B cell (primary cell): Measurements from ENCODE around the gene PAX6. TPM values are rescaled to one million over a fixed set of nuclear protein-coding genes. Genes with fewer than 3 reads are reported as not detected.

ENCODE experiments used
- ATAC-seq: fragments of 200-7000 bp; cut with Tn5 transposase; one replicate; pipeline ENCODE4 v1.10.0; 2021; ENCODE audit warnings: low read depth, mild to moderate bottlenecking, moderate number of reproducible peaks, moderate library complexity
- CTCF ChIA-PET: fragments of 350-600 bp; sonication (Branson Sonifier 250); formaldehyde crosslinking; loops from one replicate; lab custom pipeline; 2021; ENCODE audit warnings: antibody characterized with exemption, inconsistent platforms; lab: Charles Lee
- POLR2A ChIA-PET: fragments of 350-600 bp; sonication (Branson Sonifier 250); formaldehyde crosslinking; loops from one replicate; lab custom pipeline; 2021; ENCODE audit warnings: antibody characterized with exemption; lab: Charles Lee
- DNase-seq: peaks from one replicate; pipeline ENCODE4 v3.0.0; 2013
- H2AFZ ChIP-seq: 2 replicates; pipeline ENCODE4 v1.6.1; 2012; ENCODE audit warnings: mild to moderate bottlenecking, low read depth, low read length; ENCODE audit not compliant: insufficient read depth, poor library complexity, severe bottlenecking
- H3K27ac ChIP-seq, 2 donors: 1 replicate in 1 of 2; 2 replicates in 1 of 2; pipeline ENCODE4 v1.5.1; 2012 to 2013; ENCODE audit warnings: low read length in 2 of 2, mild to moderate bottlenecking in 2 of 2, moderate library complexity in 1 of 2
- H3K27me3 ChIP-seq, 4 experiments: fragments of 200-600 bp in 1 of 4; sonication (generic) in 1 of 4; replicated peaks in 1 of 4; 1 replicate in 2 of 4; 2 replicates in 2 of 4; pipeline versions ENCODE4 v1.6.1 to v1.7.0; 2013 to 2016; ENCODE audit warnings: low read length in 3 of 4, mild to moderate bottlenecking in 2 of 4, mixed read lengths in 1 of 4, moderate library complexity in 1 of 4; ENCODE audit not compliant: insufficient read depth in 4 of 4, control insufficient read depth in 3 of 4; ENCODE audit errors: control extremely low read depth in 1 of 4
- H3K36me3 ChIP-seq, 2 experiments: replicated peaks in 1 of 2; 1 replicate in 1 of 2; 2 replicates in 1 of 2; pipeline versions ENCODE4 v1.6.1 to v1.7.1; 2013; ENCODE audit warnings: low read length in 1 of 2; ENCODE audit not compliant: insufficient read depth in 2 of 2, control insufficient read depth in 1 of 2; ENCODE audit errors: control extremely low read depth in 1 of 2, extremely low read depth in 1 of 2
- H3K4me1 ChIP-seq, 2 donors: fragments of 200-600 bp in 1 of 2; sonication (generic) in 1 of 2; 1 replicate in 1 of 2; 2 replicates in 1 of 2; pipeline versions ENCODE4 v1.5.1 to v1.6.1; 2013 to 2017; ENCODE audit warnings: low read length in 2 of 2; ENCODE audit not compliant: control insufficient read depth in 2 of 2, insufficient read depth in 2 of 2
- H3K4me2 ChIP-seq: replicated peaks from 2 replicates; pipeline ENCODE3; 2012; ENCODE audit warnings: mild to moderate bottlenecking, low read depth, low read length; ENCODE audit not compliant: poor library complexity, severe bottlenecking
- H3K4me3 ChIP-seq, 5 experiments: fragments of 200-600 bp in 1 of 5; sonication (generic) in 1 of 5; 1 replicate in 3 of 5; 2 replicates in 2 of 5; pipeline versions ENCODE4 v1.5.1 to v1.7.0; 2011 to 2016; ENCODE audit warnings: low read length in 4 of 5, mild to moderate bottlenecking in 4 of 5, low read depth in 2 of 5, control low read depth in 1 of 5, moderate library complexity in 1 of 5; ENCODE audit not compliant: insufficient read depth in 1 of 5; ENCODE audit errors: control extremely low read depth in 1 of 5, extremely low read depth in 1 of 5
- H3K79me2 ChIP-seq: fragments of 200-600 bp; sonication (generic); one replicate; pipeline ENCODE4 v1.6.0; 2016; ENCODE audit warnings: low read length; ENCODE audit not compliant: control insufficient read depth, insufficient read depth
- H3K9ac ChIP-seq: fragments of 200-600 bp; sonication (generic); 2 replicates; pipeline ENCODE4 v1.6.1; 2017; ENCODE audit warnings: mild to moderate bottlenecking, low read length, moderate library complexity
- H3K9me3 ChIP-seq, 3 donors: one replicate each; pipeline versions ENCODE4 v1.6.1 to v1.7.1; 2013; ENCODE audit warnings: low read length in 2 of 3; ENCODE audit not compliant: control insufficient read depth in 2 of 3, insufficient read depth in 1 of 3; ENCODE audit errors: control extremely low read depth in 1 of 3
- H4K20me1 ChIP-seq: 2 replicates; pipeline ENCODE4 v1.6.0; 2012; ENCODE audit warnings: mild to moderate bottlenecking, low read length; ENCODE audit not compliant: insufficient read depth, control insufficient read depth, poor library complexity, severe bottlenecking
- H3K27ac Mint-ChIP-seq: one replicate; pipeline ENCODE4 v1.8.0; 2021; ENCODE audit warnings: mixed read lengths
- H3K27me3 Mint-ChIP-seq: one replicate; pipeline ENCODE4 v1.8.0; 2021; ENCODE audit warnings: mixed read lengths
- H3K4me1 Mint-ChIP-seq: one replicate; pipeline ENCODE4 v1.8.0; 2021; ENCODE audit warnings: mixed read lengths
- H3K4me3 Mint-ChIP-seq: one replicate; pipeline ENCODE4 v1.8.0; 2021; ENCODE audit warnings: mixed read lengths
- H3K9me3 Mint-ChIP-seq: one replicate; pipeline ENCODE4 v1.8.0; 2022; ENCODE audit warnings: mixed read lengths; ENCODE audit not compliant: insufficient read depth
- CTCF ChIP-seq: fragments of 200-600 bp; IDR thresholded peaks from one replicate; pipeline ENCODE4 v1.8.0; 2022; ENCODE audit warnings: antibody characterized with exemption, mild to moderate bottlenecking
- EZH2 ChIP-seq: IDR thresholded peaks from 2 replicates; pipeline ENCODE4 v1.6.1; 2012; ENCODE audit warnings: borderline replicate concordance, low read depth, mild to moderate bottlenecking, moderate library complexity, low read length; ENCODE audit not compliant: insufficient read depth, poor library complexity, severe bottlenecking
- WGBS: methylation state at CpG from one replicate; pipeline ENCODE4 v1.1.5; 2013; ENCODE audit warnings: missing lambda C conversion rate; ENCODE audit not compliant: insufficient coverage; 5-methylcytosine and 5-hydroxymethylcytosine counted together
- intact Hi-C: fragments of 100-400 bp; cut with micrococcal nuclease; formaldehyde crosslinking; loops from one replicate; pipeline ENCODE4 v1.10.0; 2022
- polyA plus RNA-seq: library from polyadenylated mRNA; depleted of rRNA; stranded (reverse); fragments of >200 nt; gene quantifications from 2 replicates; pipeline ENCODE4 v1.2.3, GENCODE V29; 2012
- total RNA-seq, 2 donors: library from RNA; stranded (reverse); fragments of 120-200 nt in 1 of 2; gene quantifications; 1 replicate in 1 of 2; 2 replicates in 1 of 2; pipeline versions ENCODE4 v1.2.3 to v1.2.4, GENCODE V29; 2013 to 2022

The PAX6 gene
- total and polyA plus RNA-seq, 2 donors (not counting 1 experiment from before 2014, with no cell fraction given), result not detected

GRCh38 chr11:31786996-31787685 is 24.0 kb downstream of the PAX6 start:
- Histone ChIP-seq H3K27me3 (no peaks in the 10 kb centered on the region), H3K4me1 (no peaks in the 10 kb centered on the region), H2AFZ (no peak overlapping the region), H3K36me3 (no peaks in the 10 kb centered on the region), H3K27ac (no peak overlapping the region), H3K9ac (no peak overlapping the region), H3K4me2 (no peak overlapping the region), H3K4me3 (no peak overlapping the region), H4K20me1 (no peaks in the 10 kb centered on the region), H3K9me3 (no peaks in the 10 kb centered on the region), H3K79me2 (no peaks in the 10 kb centered on the region)
- Mint-ChIP-seq H3K9me3 (no peaks in the 10 kb centered on the region), H3K4me3 (no peak overlapping the region), H3K27ac (no peak overlapping the region), H3K4me1 (no peaks in the 10 kb centered on the region), H3K27me3 (peaks cover 11% of the 10 kb centered on the region)
- no peak for DNase-seq
- intact Hi-C loops, result no loop called here
- no peak for ATAC-seq
- ChIA-PET CTCF (no interaction called here), POLR2A (no interaction called here)
- TF ChIP-seq CTCF (no peak), EZH2 (no peak)
- WGBS, result 95% methylated on average over 14 of the region's 16 CpGs

GRCh38 chr11:31784611-31785010 is 26.5 kb downstream of the PAX6 start:
- H3K36me3 ChIP-seq, result peaks cover 0 to 6% of the 10 kb centered on the region in 2 experiments
- Mint-ChIP-seq H3K27ac (no peak overlapping the region), H3K4me1 (no peaks in the 10 kb centered on the region), H3K27me3 (no peaks in the 10 kb centered on the region), H3K4me3 (no peak overlapping the region), H3K9me3 (no peaks in the 10 kb centered on the region)
- ChIA-PET CTCF (no interaction called here), POLR2A (no interaction called here)
- H3K27ac ChIP-seq, result no peak overlapping the region
- intact Hi-C loops, result no loop called here
- H3K4me2 ChIP-seq, result no peak overlapping the region
- H4K20me1 ChIP-seq, result no peaks in the 10 kb centered on the region
- TF ChIP-seq EZH2, result no peak
- TF ChIP-seq CTCF, result no peak
- no peaks in the 10 kb centered on the region for H3K4me1 ChIP-seq
- WGBS, result no CpG with 5 or more reads among the region's 2 CpGs
- no peak overlapping the region for H3K9ac ChIP-seq
- H2AFZ ChIP-seq, result no peak overlapping the region
- H3K79me2 ChIP-seq, result no peaks in the 10 kb centered on the region
- H3K27me3 ChIP-seq, result no peaks in the 10 kb centered on the region
- H3K4me3 ChIP-seq, result no peak overlapping the region
- ATAC-seq (no peak), DNase-seq (no peak)
- no peaks in the 10 kb centered on the region for H3K9me3 ChIP-seq
